SK-N-MC (cell line): ENCODE data around the gene DYNC1LI2.

Source experiments
- DNase-seq: peaks from one replicate; pipeline ENCODE4 v3.0.0-alpha.2; 2011; ENCODE audit warnings: low read depth, low spot score
- H3K27ac ChIP-seq: fragments of 200-600 bp; sonication (generic); 2 replicates; pipeline ENCODE4 v1.5.1; 2016; ENCODE audit warnings: mixed run types
- H3K36me3 ChIP-seq: fragments of 200-600 bp; sonication (generic); 2 replicates; pipeline ENCODE4 v1.6.1; 2017; ENCODE audit warnings: antibody characterized with exemption, low read length, mixed read lengths; ENCODE audit not compliant: insufficient read depth
- H3K4me3 ChIP-seq: fragments of 200-600 bp; sonication (generic); 2 replicates; pipeline ENCODE4 v1.5.1; 2016
- H3K9ac ChIP-seq: fragments of 200-600 bp; sonication (generic); 2 replicates; pipeline ENCODE4 v1.8.0; 2017; ENCODE audit warnings: mixed run types, mixed read lengths; ENCODE audit not compliant: insufficient read length
- H3K9me3 ChIP-seq: fragments of 200-600 bp; sonication (generic); 2 replicates; pipeline ENCODE4 v1.6.1; 2017; ENCODE audit warnings: low read depth, mild to moderate bottlenecking, antibody characterized with exemption, low read length, moderate library complexity, mixed read lengths
- EZH2 ChIP-seq: fragments of 200-600 bp; sonication (generic); IDR thresholded peaks from one replicate; pipeline ENCODE4 v1.6.1; 2017; ENCODE audit warnings: antibody characterized with exemption
- FOXP2 ChIP-seq: optimal IDR thresholded peaks from 2 replicates; pipeline ENCODE3; 2011; ENCODE audit warnings: mild to moderate bottlenecking, moderate library complexity; ENCODE audit not compliant: insufficient read depth; ENCODE audit errors: extremely low read length, control extremely low read depth
- POLR2AphosphoS5 ChIP-seq: IDR thresholded peaks from 2 replicates; pipeline ENCODE4 v1.6.1; 2012; ENCODE audit warnings: mild to moderate bottlenecking, low read depth, low read length, borderline replicate concordance

The DYNC1LI2 gene

DNA sequence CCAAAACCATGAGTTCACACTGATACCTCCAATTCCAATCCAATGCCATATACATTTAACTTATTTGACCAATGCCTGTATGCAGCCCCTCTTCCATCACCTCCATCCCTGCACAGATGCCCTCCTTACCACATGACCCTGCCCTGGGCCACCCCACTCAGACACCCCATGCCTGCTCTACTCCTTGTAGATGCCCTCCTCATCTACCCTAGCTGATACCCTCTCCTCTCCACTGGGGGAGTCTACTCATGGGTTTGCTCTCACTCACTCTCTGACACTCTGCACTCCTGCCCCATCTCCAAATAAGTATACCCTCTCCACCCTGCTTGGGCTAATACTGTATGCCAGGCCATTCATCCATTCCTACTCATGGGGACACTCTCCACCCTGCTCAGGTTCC lies 38.9 kb downstream of the DYNC1LI2 start:
- no peak for TF ChIP-seq EZH2
- no peak for TF ChIP-seq FOXP2
- no peak for TF ChIP-seq POLR2AphosphoS5
- H3K27ac ChIP-seq: no peak overlapping the region

GRCh38 chr16:66711581-66711980 lies 39.8 kb downstream of the DYNC1LI2 start:
- no peak overlapping the region for H3K9ac ChIP-seq
- DNase-seq: no peak
- no peaks in the 10 kb centered on the region for H3K9me3 ChIP-seq
- H3K36me3 ChIP-seq: no peaks in the 10 kb centered on the region
- no peak overlapping the region for H3K27ac ChIP-seq
- no peak overlapping the region for H3K4me3 ChIP-seq
- no peak for TF ChIP-seq EZH2
- TF ChIP-seq POLR2AphosphoS5: no peak
- TF ChIP-seq FOXP2: no peak

More for the DNA sequence above, 38.9 kb downstream of the DYNC1LI2 start:
- Histone ChIP-seq H3K9me3 (no peaks in the 10 kb centered on the region), H3K36me3 (no peaks in the 10 kb centered on the region), H3K9ac (no peak overlapping the region), H3K4me3 (no peak overlapping the region)
- DNase-seq: no peak

- Histone ChIP-seq H3K27ac (no peak overlapping the region), H3K9ac (no peak overlapping the region), H3K36me3 (no peaks in the 10 kb centered on the region), H3K9me3 (no peaks in the 10 kb centered on the region), H3K4me3 (no peak overlapping the region)
- no peak for DNase-seq
- TF ChIP-seq FOXP2: no peak
- no peak for TF ChIP-seq POLR2AphosphoS5
- no peak for TF ChIP-seq EZH2
These were observed 44.9 kb downstream of the DYNC1LI2 start for GRCh38 chr16:66706506-66706880.

GRCh38 chr16:66705790-66706505 lies 45.5 kb downstream of the DYNC1LI2 start:
- H3K9me3 ChIP-seq: no peaks in the 10 kb centered on the region
- no peak overlapping the region for H3K9ac ChIP-seq
- H3K4me3 ChIP-seq: no peak overlapping the region
- DNase-seq: no peak
- TF ChIP-seq EZH2: no peak
- no peak for TF ChIP-seq FOXP2
- TF ChIP-seq POLR2AphosphoS5: no peak
- no peak overlapping the region for H3K27ac ChIP-seq
- no peaks in the 10 kb centered on the region for H3K36me3 ChIP-seq

- no peaks in the 10 kb centered on the region for H3K36me3 ChIP-seq
- no peak overlapping the region for H3K27ac ChIP-seq
- no peak for TF ChIP-seq EZH2
- TF ChIP-seq FOXP2: no peak
- TF ChIP-seq POLR2AphosphoS5: no peak
- H3K9ac ChIP-seq: no peak overlapping the region
- no peak for DNase-seq
- H3K4me3 ChIP-seq: no peak overlapping the region
- H3K9me3 ChIP-seq: no peaks in the 10 kb centered on the region
These were observed 47.8 kb downstream of the DYNC1LI2 start for GRCh38 chr16:66703406-66704215.

GRCh38 chr16:66701516-66701915 lies 49.9 kb downstream of the DYNC1LI2 start:
- Histone ChIP-seq H3K9me3 (no peaks in the 10 kb centered on the region), H3K4me3 (no peak overlapping the region), H3K36me3 (no peaks in the 10 kb centered on the region), H3K9ac (no peak overlapping the region), H3K27ac (no peak overlapping the region)
- TF ChIP-seq FOXP2 (no peak), POLR2AphosphoS5 (no peak), EZH2 (no peak)
- no peak for DNase-seq

- Histone ChIP-seq H3K9ac (no peak overlapping the region), H3K27ac (no peak overlapping the region), H3K9me3 (no peaks in the 10 kb centered on the region), H3K4me3 (no peak overlapping the region), H3K36me3 (no peaks in the 10 kb centered on the region)
- TF ChIP-seq FOXP2 (no peak), EZH2 (no peak), POLR2AphosphoS5 (no peak)
- no peak for DNase-seq
These were observed 50.4 kb downstream of the DYNC1LI2 start for GRCh38 chr16:66701026-66701425.

DNA sequence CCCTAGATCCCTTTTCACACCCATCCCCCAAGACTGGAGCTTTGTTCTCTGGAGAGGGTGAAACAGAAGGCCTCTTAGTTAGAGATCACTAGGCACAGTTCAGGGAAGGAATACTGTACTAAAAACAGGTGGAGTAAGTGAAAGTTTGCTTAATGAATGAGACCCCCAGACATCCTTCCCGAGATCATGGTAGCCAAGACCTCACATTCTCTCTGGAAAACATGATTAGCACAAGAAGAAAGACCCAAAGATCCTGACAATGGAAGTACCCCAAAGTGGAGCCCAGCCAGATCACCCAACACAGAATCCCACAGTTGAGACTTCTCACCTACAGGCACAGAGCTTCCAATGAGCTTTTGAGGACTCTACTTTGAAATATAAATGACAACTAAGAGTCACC lies 51.5 kb downstream of the DYNC1LI2 start:
- TF ChIP-seq FOXP2 (no peak), POLR2AphosphoS5 (no peak), EZH2 (no peak)
- Histone ChIP-seq H3K27ac (no peak overlapping the region), H3K9me3 (no peaks in the 10 kb centered on the region), H3K9ac (no peak overlapping the region), H3K4me3 (no peak overlapping the region), H3K36me3 (no peaks in the 10 kb centered on the region)
- no peak for DNase-seq

GRCh38 chr16:66698046-66698445 lies 53.4 kb downstream of the DYNC1LI2 start:
- no peak for DNase-seq
- H3K9ac ChIP-seq: no peak overlapping the region
- H3K36me3 ChIP-seq: no peaks in the 10 kb centered on the region
- H3K9me3 ChIP-seq: no peaks in the 10 kb centered on the region
- H3K4me3 ChIP-seq: no peak overlapping the region
- no peak overlapping the region for H3K27ac ChIP-seq
- TF ChIP-seq POLR2AphosphoS5 (no peak), FOXP2 (no peak), EZH2 (no peak)
